SK-N-MC (cell line): ENCODE data around the gene ZNF500.
"Not testable (repeated sequence)": the region's sequence is repeated elsewhere in the genome, so short reads cannot be mapped to it uniquely, and the experiment has no call there.

ENCODE experiments used
- DNase-seq: peaks from one replicate; pipeline ENCODE4 v3.0.0-alpha.2; 2011; ENCODE audit warnings: low read depth, low spot score
- H3K27ac ChIP-seq: fragments of 200-600 bp; sonication (generic); 2 replicates; pipeline ENCODE4 v1.5.1; 2016; ENCODE audit warnings: mixed run types
- H3K36me3 ChIP-seq: fragments of 200-600 bp; sonication (generic); 2 replicates; pipeline ENCODE4 v1.6.1; 2017; ENCODE audit warnings: antibody characterized with exemption, low read length, mixed read lengths; ENCODE audit not compliant: insufficient read depth
- H3K4me3 ChIP-seq: fragments of 200-600 bp; sonication (generic); 2 replicates; pipeline ENCODE4 v1.5.1; 2016
- H3K9ac ChIP-seq: fragments of 200-600 bp; sonication (generic); 2 replicates; pipeline ENCODE4 v1.8.0; 2017; ENCODE audit warnings: mixed run types, mixed read lengths; ENCODE audit not compliant: insufficient read length
- H3K9me3 ChIP-seq: fragments of 200-600 bp; sonication (generic); 2 replicates; pipeline ENCODE4 v1.6.1; 2017; ENCODE audit warnings: low read depth, mild to moderate bottlenecking, antibody characterized with exemption, low read length, moderate library complexity, mixed read lengths
- EZH2 ChIP-seq: fragments of 200-600 bp; sonication (generic); IDR thresholded peaks from one replicate; pipeline ENCODE4 v1.6.1; 2017; ENCODE audit warnings: antibody characterized with exemption
- FOXP2 ChIP-seq: optimal IDR thresholded peaks from 2 replicates; pipeline ENCODE3; 2011; ENCODE audit warnings: mild to moderate bottlenecking, moderate library complexity; ENCODE audit not compliant: insufficient read depth; ENCODE audit errors: extremely low read length, control extremely low read depth
- POLR2AphosphoS5 ChIP-seq: IDR thresholded peaks from 2 replicates; pipeline ENCODE4 v1.6.1; 2012; ENCODE audit warnings: mild to moderate bottlenecking, low read depth, low read length, borderline replicate concordance

The ZNF500 gene

GRCh38 chr16:4746991-4747574 lies 19.9 kb downstream of the ZNF500 start:
- peaks cover 5% of the 10 kb centered on the region; the same call in 1 of the 2 replicates for H3K36me3 ChIP-seq
- H3K27ac ChIP-seq = no peak overlapping the region
- H3K9me3 ChIP-seq = no peaks in the 10 kb centered on the region
- no peak for TF ChIP-seq FOXP2
- TF ChIP-seq POLR2AphosphoS5 = no peak
- TF ChIP-seq EZH2 = no peak
- no peak overlapping the region for H3K4me3 ChIP-seq
- H3K9ac ChIP-seq = no peak overlapping the region
- DNase-seq = no peak

- DNase-seq = no peak
- TF ChIP-seq EZH2 (no peak), POLR2AphosphoS5 (no peak), FOXP2 (no peak)
- Histone ChIP-seq H3K9ac (no peak overlapping the region), H3K27ac (no peak overlapping the region), H3K9me3 (no peaks in the 10 kb centered on the region), H3K4me3 (no peak overlapping the region), H3K36me3 (0 out of 2 replicates have a peak, but pooled peaks cover 4% of the 10 kb centered on the region)
Measured at GRCh38 chr16:4746215-4746614, 20.7 kb downstream of the ZNF500 start.

- no peak overlapping the region for H3K27ac ChIP-seq
- no peaks in the 10 kb centered on the region for H3K9me3 ChIP-seq
- no peak for DNase-seq
- no peak for TF ChIP-seq POLR2AphosphoS5
- no peak for TF ChIP-seq FOXP2
- no peak for TF ChIP-seq EZH2
- H3K9ac ChIP-seq = no peak overlapping the region
- H3K36me3 ChIP-seq = no peaks in the 10 kb centered on the region
- no peak overlapping the region for H3K4me3 ChIP-seq
Measured at GRCh38 chr16:4745274-4745569, 21.7 kb downstream of the ZNF500 start.

GRCh38 chr16:4744555-4745273 lies 22.2 kb downstream of the ZNF500 start:
- Histone ChIP-seq H3K9me3 (no peaks in the 10 kb centered on the region), H3K4me3 (no peak overlapping the region), H3K36me3 (no peaks in the 10 kb centered on the region), H3K27ac (no peak overlapping the region), H3K9ac (no peak overlapping the region)
- no peak for TF ChIP-seq FOXP2
- TF ChIP-seq POLR2AphosphoS5 = no peak
- TF ChIP-seq EZH2 = no peak
- DNase-seq = no peak

- H3K4me3 ChIP-seq = no peak overlapping the region
- no peaks in the 10 kb centered on the region for H3K36me3 ChIP-seq
- no peak for DNase-seq
- TF ChIP-seq EZH2 (no peak), POLR2AphosphoS5 (no peak), FOXP2 (no peak)
- H3K9ac ChIP-seq = no peak overlapping the region
- H3K27ac ChIP-seq = no peak overlapping the region
- no peaks in the 10 kb centered on the region for H3K9me3 ChIP-seq
Measured at GRCh38 chr16:4743226-4743878, 23.6 kb downstream of the ZNF500 start.

GRCh38 chr16:4738370-4738769 lies 28.6 kb downstream of the ZNF500 start:
- H3K4me3 ChIP-seq, H3K36me3 ChIP-seq, H3K9ac ChIP-seq, H3K27ac ChIP-seq, DNase-seq, H3K9me3 ChIP-seq: not testable (repeated sequence)

- no peak for DNase-seq
- Histone ChIP-seq H3K27ac (no peak overlapping the region), H3K9ac (no peak overlapping the region)
Measured at GRCh38 chr16:4737545-4737944, 29.4 kb downstream of the ZNF500 start.

GRCh38 chr16:4736546-4736945 lies 30.4 kb downstream of the ZNF500 start:
- no peak overlapping the region for H3K27ac ChIP-seq
- TF ChIP-seq POLR2AphosphoS5 (no peak), EZH2 (no peak), FOXP2 (no peak)
- H3K36me3 ChIP-seq = no peaks in the 10 kb centered on the region
- no peak for DNase-seq
- no peak overlapping the region for H3K4me3 ChIP-seq
- no peak overlapping the region for H3K9ac ChIP-seq
- no peaks in the 10 kb centered on the region for H3K9me3 ChIP-seq

More at GRCh38 chr16:4737545-4737944, 29.4 kb downstream of the ZNF500 start:
- H3K36me3 ChIP-seq = no peaks in the 10 kb centered on the region
- H3K9me3 ChIP-seq = no peaks in the 10 kb centered on the region
- H3K4me3 ChIP-seq = no peak overlapping the region
- TF ChIP-seq FOXP2 = no peak
- no peak for TF ChIP-seq POLR2AphosphoS5
- TF ChIP-seq EZH2 = no peak
